Endothelial cell of umbilical vein (primary cell): Measurements from ENCODE around the gene NAGS. TPM values are rescaled to one million over a fixed set of nuclear protein-coding genes. Genes with fewer than 3 reads are reported as not detected.
"Not testable (repeated sequence)": the region's sequence is repeated elsewhere in the genome, so short reads cannot be mapped to it uniquely, and the experiment has no call there.

Experiments used
- BruUV-seq: library from RNA; stranded (reverse); fragments of 400-500 nt; replicated peaks from 2 replicates; lab custom pipeline; 2021; lab: Mats Ljungman, UMichigan
- CTCF ChIA-PET: fragments of 300-600, 350-600 bp; sonication (Branson Sonifier 250); formaldehyde crosslinking; loops from one replicate; lab custom pipeline; 2021; ENCODE audit warnings: antibody characterized with exemption, inconsistent platforms; lab: Charles Lee
- POLR2A ChIA-PET: fragments of 300-600, 350-600 bp; sonication (Branson Sonifier 250); formaldehyde crosslinking; loops from one replicate; lab custom pipeline; 2021; ENCODE audit warnings: antibody characterized with exemption, inconsistent platforms; lab: Charles Lee
- DNase-seq: peaks from one replicate; pipeline ENCODE4 v3.0.0-alpha.2; 2011; ENCODE audit warnings: low read depth, low spot score
- FAIRE-seq: peaks from 2 replicates; lab custom pipeline; 2011; peaks lifted over from hg19 to GRCh38; lab: Jason Lieb, UNC
- H2AFZ ChIP-seq: 2 replicates; pipeline ENCODE4 v1.6.0; 2012; ENCODE audit warnings: low read depth, low read length, control low read depth, inconsistent platforms
- H3K27ac ChIP-seq: 2 replicates; pipeline ENCODE4 v1.5.1; 2011; ENCODE audit warnings: low read depth, mild to moderate bottlenecking, control low read depth, low read length, moderate library complexity; ENCODE audit not compliant: insufficient read depth
- H3K27me3 ChIP-seq, 2 experiments: 2 replicates each; pipeline versions ENCODE4 v1.6.0 to v1.6.1; 2011; ENCODE audit warnings: low read length in 2 of 2, mixed read lengths in 1 of 2; ENCODE audit not compliant: control insufficient read depth in 2 of 2, insufficient read depth in 2 of 2
- H3K36me3 ChIP-seq, 2 experiments: 2 replicates in 1 of 2; 3 replicates in 1 of 2; pipeline ENCODE4 v1.5.1; 2011; ENCODE audit warnings: low read length in 2 of 2, mild to moderate bottlenecking in 1 of 2, moderate library complexity in 1 of 2; ENCODE audit not compliant: control insufficient read depth in 2 of 2, insufficient read depth in 2 of 2; ENCODE audit errors: extremely low read depth in 1 of 2
- H3K4me1 ChIP-seq: 3 replicates; pipeline ENCODE4 v1.5.1; 2011; ENCODE audit warnings: mild to moderate bottlenecking, low read length; ENCODE audit not compliant: control insufficient read depth, insufficient read depth; ENCODE audit errors: extremely low read depth
- H3K4me2 ChIP-seq: 2 replicates; pipeline ENCODE4 v1.6.1; 2011; ENCODE audit warnings: low read length, control low read depth, mixed read lengths; ENCODE audit not compliant: insufficient read depth
- H3K4me3 ChIP-seq, 3 experiments: fragments of 200-600 bp in 1 of 3; sonication (generic), shearing (Covaris generic) in 1 of 3; replicated peaks in 1 of 3; 2 replicates each; pipeline ENCODE4 v1.5.1; 2011 to 2016; ENCODE audit warnings: control low read depth in 3 of 3, low read length in 3 of 3, mild to moderate bottlenecking in 2 of 3, inconsistent platforms in 1 of 3, low read depth in 1 of 3, moderate library complexity in 1 of 3; ENCODE audit not compliant: insufficient read depth in 1 of 3
- H3K79me2 ChIP-seq: 2 replicates; pipeline ENCODE4 v1.6.0; 2012; ENCODE audit warnings: low read length, inconsistent platforms; ENCODE audit not compliant: control insufficient read depth, insufficient read depth
- H3K9ac ChIP-seq: replicated peaks from 2 replicates; pipeline ENCODE3; 2011; ENCODE audit warnings: low read length, control low read depth; ENCODE audit not compliant: insufficient read depth; ENCODE audit errors: extremely low read depth
- H3K9me1 ChIP-seq: replicated peaks from 3 replicates; pipeline ENCODE4 v1.6.0; 2011; ENCODE audit warnings: mild to moderate bottlenecking, low read length; ENCODE audit not compliant: control insufficient read depth, insufficient read depth; ENCODE audit errors: extremely low read depth
- H3K9me3 ChIP-seq: replicated peaks from 2 replicates; pipeline ENCODE4 v1.5.1; 2012; ENCODE audit warnings: low read length, inconsistent platforms; ENCODE audit not compliant: control insufficient read depth, insufficient read depth
- H4K20me1 ChIP-seq: replicated peaks from 2 replicates; pipeline ENCODE3; 2011; ENCODE audit warnings: mild to moderate bottlenecking, low read length; ENCODE audit not compliant: control insufficient read depth, insufficient read depth; ENCODE audit errors: extremely low read depth
- CTCF ChIP-seq, 2 donors: IDR thresholded peaks; 1 replicate in 1 of 2; 2 replicates in 1 of 2; pipeline ENCODE4 v1.5.1; 2011; ENCODE audit warnings: low read length in 2 of 2, mild to moderate bottlenecking in 2 of 2, moderate library complexity in 2 of 2, control low read depth in 1 of 2, inconsistent platforms in 1 of 2, low read depth in 1 of 2; ENCODE audit not compliant: insufficient read depth in 1 of 2; ENCODE audit errors: extremely low read depth in 1 of 2
- EZH2 ChIP-seq: IDR thresholded peaks from 2 replicates; pipeline ENCODE4 v1.6.1; 2012; ENCODE audit warnings: borderline replicate concordance, low read depth, mild to moderate bottlenecking, moderate library complexity, low read length, inconsistent platforms; ENCODE audit not compliant: severe bottlenecking
- FOS ChIP-seq: IDR thresholded peaks from 2 replicates; pipeline ENCODE4 v1.6.1; 2011; ENCODE audit warnings: mild to moderate bottlenecking, low read length, moderate library complexity, borderline replicate concordance; ENCODE audit not compliant: insufficient read depth
- GATA2 ChIP-seq: IDR thresholded peaks from 2 replicates; pipeline ENCODE4 v1.7.0; 2011; ENCODE audit warnings: low read depth, mild to moderate bottlenecking, moderate library complexity, mixed read lengths, low read length; ENCODE audit not compliant: insufficient read length, insufficient read depth
- JUN ChIP-seq: IDR thresholded peaks from 2 replicates; pipeline ENCODE4 v1.6.1; 2011; ENCODE audit warnings: borderline replicate concordance, low read depth; ENCODE audit not compliant: insufficient read length, insufficient read depth
- MYC ChIP-seq: IDR thresholded peaks from one replicate; pipeline ENCODE4 v1.6.1; 2011; ENCODE audit warnings: mild to moderate bottlenecking, low read depth, low read length
- dilution Hi-C: fragments of 300-500 bp; cut with MboI; formaldehyde crosslinking; loops from one replicate; pipeline ENCODE4 v1.15.0; 2019; ENCODE audit warnings: low sequenced_read_pairs; ENCODE audit not compliant: extremely low pct_ligation_motif_present
- intact Hi-C: fragments of 100-400 bp; cut with micrococcal nuclease; formaldehyde crosslinking; loops from one replicate; pipeline ENCODE4 v1.10.0; 2022
- polyA plus RNA-seq, 4 experiments: library from polyadenylated mRNA; depleted of rRNA in 3 of 4; stranded (reverse) in 3 of 4; unstranded in 1 of 4; fragments of >200 nt; gene quantifications; 2 replicates each; pipeline versions ENCODE4 v1.2.1 to v1.2.3, GENCODE V29; 2011 to 2012; ENCODE audit warnings: missing spikeins in 1 of 4
- total RNA-seq: library from RNA; stranded (reverse); gene quantifications from 2 replicates; pipeline ENCODE4 v1.2.3, GENCODE V29; 2021

NAGS gene
- total and polyA plus RNA-seq, 2 donors (not counting 3 experiments of a cell fraction or from before 2014, with no cell fraction given), result 3.3 to 6.1 TPM

- H3K9me1 ChIP-seq, H3K9ac ChIP-seq, H3K4me1 ChIP-seq, POLR2A ChIA-PET, DNase-seq, H3K9me3 ChIP-seq, H3K79me2 ChIP-seq, dilution Hi-C loops, H3K27me3 ChIP-seq, FAIRE-seq, BruUV-seq, H3K36me3 ChIP-seq, H3K27ac ChIP-seq, H2AFZ ChIP-seq, H3K4me3 ChIP-seq, intact Hi-C loops, H4K20me1 ChIP-seq, H3K4me2 ChIP-seq: not testable (repeated sequence)
- CTCF ChIA-PET, result interaction anchor here (1.1 to 1.2 kb wide), 2 partner anchors 17 to 68 kb away, joined by 3 to 4 read pairs; no protein-coding TSS in a partner anchor
Measured at GRCh38 chr17:43972444-43973212, 31.8 kb upstream of the NAGS start.

GRCh38 chr17:43974382-43975266 is 29.8 kb upstream of the NAGS start:
- H3K79me2 ChIP-seq, result no peaks in the 10 kb centered on the region
- H2AFZ ChIP-seq, result no peak overlapping the region
- BruUV-seq, result no TSS peak
- no peaks in the 10 kb centered on the region for H4K20me1 ChIP-seq
- FAIRE-seq, result no peak
- no peaks in the 10 kb centered on the region for H3K36me3 ChIP-seq
- H3K9ac ChIP-seq, result no peak overlapping the region
- H3K9me3 ChIP-seq, result no peaks in the 10 kb centered on the region
- no peak for TF ChIP-seq FOS
- no peak for TF ChIP-seq GATA2
- no peak for TF ChIP-seq CTCF (IDR thresholded peaks at IDR 0.05; ENCODE audit: extremely low read depth in 1 of 2, insufficient read depth in 1 of 2, low read depth in 1 of 2, low read length in 2 of 2)
- no peak for TF ChIP-seq MYC
- TF ChIP-seq EZH2, result no peak
- TF ChIP-seq JUN, result no peak
- peaks cover 13% of the 10 kb centered on the region in 2 experiments for H3K27me3 ChIP-seq
- no peaks in the 10 kb centered on the region for H3K9me1 ChIP-seq
- H3K27ac ChIP-seq, result no peak overlapping the region
- no peak overlapping the region for H3K4me2 ChIP-seq
- CTCF ChIA-PET, result interaction anchor here (0.9 to 2.8 kb wide), 5 partner anchors 9 to 66 kb away, joined by 3 to 11 read pairs (median 6); no protein-coding TSS in a partner anchor
- POLR2A ChIA-PET, result no interaction called here
- intact Hi-C loops, result no loop called here
- dilution Hi-C loops, result no loop called here
- no peak overlapping the region for H3K4me3 ChIP-seq
- H3K4me1 ChIP-seq, result no peaks in the 10 kb centered on the region
- no peak for DNase-seq
